Heart left ventricle (tissue), 16 donors: ENCODE results near the gene MARVELD2. TPM values are rescaled to one million over a fixed set of nuclear protein-coding genes. Genes with fewer than 3 reads are reported as not detected.

Source experiments
- ATAC-seq, 4 donors: fragments of 200-7000 bp; cut with Tn5 transposase; one replicate each; pipeline ENCODE4 v1.9.1; 2020 to 2022; ENCODE audit warnings: moderate library complexity in 4 of 4, mild to moderate bottlenecking in 3 of 4, moderate number of reproducible peaks in 1 of 4
- DNase-seq, 5 donors: peaks; one replicate each; pipeline ENCODE4 v3.0.0-alpha.2; 2020
- H3K27ac ChIP-seq, 12 donors: fragments of 200-600 bp; sonication (generic) in 4 of 12; one replicate each; pipeline versions ENCODE4 v1.5.0 to v1.8.0; 2016 to 2022; ENCODE audit warnings: mild to moderate bottlenecking in 2 of 12
- H3K27me3 ChIP-seq, 9 donors: fragments of 200-600 bp; sonication (generic) in 2 of 9; one replicate each; pipeline versions ENCODE4 v1.5.1 to v1.8.0; 2016 to 2022; ENCODE audit warnings: mild to moderate bottlenecking in 3 of 9
- H3K36me3 ChIP-seq, 9 donors: fragments of 200-600 bp; sonication (generic) in 2 of 9; one replicate each; pipeline versions ENCODE4 v1.5.0 to v1.8.0; 2018 to 2022; ENCODE audit warnings: mild to moderate bottlenecking in 2 of 9
- H3K4me1 ChIP-seq, 12 donors: fragments of 200-600 bp; sonication (generic) in 4 of 12; one replicate each; pipeline versions ENCODE4 v1.5.0 to v1.8.0; 2016 to 2022; ENCODE audit warnings: mild to moderate bottlenecking in 3 of 12
- H3K4me3 ChIP-seq, 12 donors: fragments of 200-600 bp; sonication (generic) in 4 of 12; one replicate each; pipeline versions ENCODE4 v1.5.0 to v1.8.0; 2017 to 2022; ENCODE audit warnings: mild to moderate bottlenecking in 9 of 12, moderate library complexity in 4 of 12
- H3K9me3 ChIP-seq, 12 donors: fragments of 200-600 bp; sonication (generic) in 4 of 12; one replicate each; pipeline versions ENCODE4 v1.5.0 to v1.8.0; 2016 to 2022; ENCODE audit warnings: mild to moderate bottlenecking in 1 of 12
- CTCF ChIP-seq, 12 donors: fragments of 200-600 bp; sonication (generic) in 4 of 12; IDR thresholded peaks; one replicate each; pipeline versions ENCODE4 v1.5.0 to v1.8.0; 2018 to 2022; ENCODE audit warnings: antibody characterized with exemption in 12 of 12, mild to moderate bottlenecking in 5 of 12
- POLR2A ChIP-seq, 2 donors: fragments of 450-650 bp; IDR thresholded peaks; one replicate each; pipeline ENCODE4 v1.6.1; 2017; ENCODE audit warnings: antibody characterized with exemption in 2 of 2, mild to moderate bottlenecking in 2 of 2, moderate library complexity in 2 of 2
- WGBS, 4 donors: extraction: QIAGEN DNeasy Blood & Tissue Kit in 2 of 4; methylation state at CpG; one replicate each; pipeline versions ENCODE4 v1.1.5 to v1.1.7; 2013 to 2018; 5-methylcytosine and 5-hydroxymethylcytosine counted together
- intact Hi-C, 10 donors: fragments of 100-400 bp; cut with DNase I; formaldehyde crosslinking; loops; one replicate each; pipeline versions ENCODE4 v1.11.1 to v1.14.2; 2022
- long read RNA-seq, 3 donors: library from polyadenylated mRNA; unstranded; transcript quantifications; one replicate each; pipeline ENCODE4 v2.0.0, GENCODE V29; 2020 to 2021
- polyA plus RNA-seq, 2 donors: library from polyadenylated mRNA; stranded (reverse); fragments of 200-250 nt; gene quantifications; one replicate each; pipeline ENCODE4 v1.2.3, GENCODE V29; 2013
- total RNA-seq, 9 donors: library from RNA; depleted of rRNA in 2 of 9; stranded (reverse); fragments of >200 nt in 2 of 9; fragmentation: NEBNext Ultra II Directional in 3 of 9; extraction: Animal tissue kit (Norgen Biotek cat#: 25700) in 3 of 9; gene quantifications; one replicate each; pipeline versions ENCODE4 v1.1.0 to v1.2.4, GENCODE V29; 2016 to 2023
- donor health status: ischemic (EF 13 %, LVEDD 7.1; RV severe dilation, severe dysfunction).
- donor health status: healthy with polysubstance abuse.
- donor health status: DM: no; HTN: yes; CAD: no.
- donor health status: DM: no; HTN: no; CAD: no.
- donor health status: ischemic (EF 25% LVEDD 6.9; RV normal size, moderate dysfunction).
- donor health status: ischemic (EF 25% LVEDD 5.7; RV mildly dilated, moderate dysfunction).
- donor health status: healthy.
- donor health status: DM: yes; HTN: yes; CAD: no.
- donor health status: ischemic (EF 35%, LVEDD 5.7; RV mildly dilated, moderate dysfunction).
- donor health status: nonischemic (EF 11% LVEDD 7.7; RV severe dilation, severe dysfunction).
- donor health status: DM: yes; HTN: yes; CAD: no.
- donor health status: PGD.
- donor health status: ischemic (EF 29% LVEDD 5.4; RV normal size, mild dysfunction).
- donor health status: nonischemic (EF 23%, LVEDD 6.1; RV moderate dilation, normal function).

The MARVELD2 gene
- total RNA-seq (1 to 10 TPM in 8 of 9 donors, under 1 TPM in 1; 0.87 to 3.8 (median 1.7) TPM), polyA plus RNA-seq (under 1 TPM; 0.27 to 0.55 TPM)
- long read RNA-seq, donor 1, partial matches to known transcripts = 1 of 1 reads
- long read RNA-seq, donor 1, other reads (novel, unspliced or antisense) = 0 of 1 reads
- long read RNA-seq, donor 2, partial matches to known transcripts = 3 of 4 reads
- long read RNA-seq, donor 2, other reads (novel, unspliced or antisense) = 1 of 4 reads
- long read RNA-seq, donor 3, partial matches to known transcripts = 0 of 2 reads
- long read RNA-seq, donor 3, other reads (novel, unspliced or antisense) = 1 of 2 reads

- peak within 1 kb of the TSS in 1 of 12 donors; percentile 29 for H3K27ac ChIP-seq
- intact Hi-C loops = no loop called here
- peak within 1 kb of the TSS; percentile 38 to 80 (median 64) for H3K4me3 ChIP-seq
- DNase-seq = peak; percentile 44 to 79 (median 69)
- no peaks in the 10 kb centered on the region for H3K9me3 ChIP-seq
- peaks cover 0 to 10% (median 0%) of the 10 kb centered on the region in 12 donors for H3K4me1 ChIP-seq
- 8 to 36% (median 24%) methylated on average over 42 to 78 of the region's 78 CpGs for WGBS, 4 donors
- ATAC-seq = peak; percentile 78 to 96 (median 92)
- TF ChIP-seq CTCF (IDR thresholded peaks at IDR 0.05) = peak in 7 of 12 donors; percentile 6 to 36 (median 17)
- no peak for TF ChIP-seq POLR2A (IDR thresholded peaks at IDR 0.05)
- peaks cover 0 to 46% (median 24%) of the 10 kb centered on the region in 9 donors for H3K36me3 ChIP-seq
- peaks cover 0 to 8% (median 0%) of the 10 kb centered on the region in 9 donors for H3K27me3 ChIP-seq
Measured at GRCh38 chr5:69414885-69415583, at the start of gene MARVELD2. Gene MARVELD2, plus strand, starts transcription at chr5:69415116. Its CDS starts 4,270 bp downstream, at chr5:69419386.

GRCh38 chr5:69367697-69368279 is 47.1 kb upstream of the MARVELD2 start:
- Histone ChIP-seq H3K27me3 (no peaks in the 10 kb centered on the region), H3K4me1 (peaks cover 4 to 49% (median 28%) of the 10 kb centered on the region in 12 donors)

GRCh38 chr5:69368458-69369339 is 46.2 kb upstream of the MARVELD2 start:
- Histone ChIP-seq H3K4me1 (peaks cover 4 to 49% (median 28%) of the 10 kb centered on the region in 12 donors), H3K27ac (peak overlapping the region; percentile 93 to 99 (median 98)), H3K4me3 (peak overlapping the region; percentile 54 to 94 (median 80)), H3K36me3 (peaks cover 0 to 43% (median 28%) of the 10 kb centered on the region in 9 donors), H3K9me3 (no peaks in the 10 kb centered on the region), H3K27me3 (no peaks in the 10 kb centered on the region)
- 2 to 3% (median 2%) methylated on average over 24 to 39 of the region's 39 CpGs for WGBS, 4 donors
- peak in 3 of 4 donors; percentile 1 to 64 (median 4) for ATAC-seq
- DNase-seq = no peak
- TF ChIP-seq POLR2A (IDR thresholded peaks at IDR 0.05) = no peak
- no peak for TF ChIP-seq CTCF (IDR thresholded peaks at IDR 0.05)
- intact Hi-C loops = loop anchor here in 6 of 10 donors (10.0 kb wide), 3 partner anchors 134 to 324 kb away; partner anchors contain the start of genes SLC30A5 (in 5 of the 6) and CDK7 (in 1 of the 6)

More at GRCh38 chr5:69367697-69368279, 47.1 kb upstream of the MARVELD2 start:
- ATAC-seq (no peak), DNase-seq (no peak)
- TF ChIP-seq POLR2A (IDR thresholded peaks at IDR 0.05) (no peak), CTCF (IDR thresholded peaks at IDR 0.05) (no peak)
- Histone ChIP-seq H3K36me3 (peaks cover 0 to 52% (median 37%) of the 10 kb centered on the region in 9 donors), H3K9me3 (no peaks in the 10 kb centered on the region), H3K27ac (peak overlapping the region in 3 of 12 donors; percentile 95 to 99 (median 98)), H3K4me3 (peak overlapping the region in 9 of 12 donors; percentile 70 to 94 (median 81))
- WGBS, 4 donors = 89 to 97% (median 93%) methylated on average over 10 to 11 of the region's 11 CpGs
- intact Hi-C loops = loop anchor here in 6 of 10 donors (10.0 kb wide), 3 partner anchors 133 to 323 kb away; partner anchors contain the start of genes SLC30A5 (in 5 of the 6) and CDK7 (in 1 of the 6)
